Activated T-cell treated with anti-CD3 and anti-CD28 coated beads for 48 hours (primary cell): ENCODE results near the gene SLC29A2.

Source experiments
- DNase-seq: peaks from one replicate; pipeline ENCODE4 v3.0.0-alpha.2; 2020; ENCODE audit warnings: low read depth

The SLC29A2 gene

DNA sequence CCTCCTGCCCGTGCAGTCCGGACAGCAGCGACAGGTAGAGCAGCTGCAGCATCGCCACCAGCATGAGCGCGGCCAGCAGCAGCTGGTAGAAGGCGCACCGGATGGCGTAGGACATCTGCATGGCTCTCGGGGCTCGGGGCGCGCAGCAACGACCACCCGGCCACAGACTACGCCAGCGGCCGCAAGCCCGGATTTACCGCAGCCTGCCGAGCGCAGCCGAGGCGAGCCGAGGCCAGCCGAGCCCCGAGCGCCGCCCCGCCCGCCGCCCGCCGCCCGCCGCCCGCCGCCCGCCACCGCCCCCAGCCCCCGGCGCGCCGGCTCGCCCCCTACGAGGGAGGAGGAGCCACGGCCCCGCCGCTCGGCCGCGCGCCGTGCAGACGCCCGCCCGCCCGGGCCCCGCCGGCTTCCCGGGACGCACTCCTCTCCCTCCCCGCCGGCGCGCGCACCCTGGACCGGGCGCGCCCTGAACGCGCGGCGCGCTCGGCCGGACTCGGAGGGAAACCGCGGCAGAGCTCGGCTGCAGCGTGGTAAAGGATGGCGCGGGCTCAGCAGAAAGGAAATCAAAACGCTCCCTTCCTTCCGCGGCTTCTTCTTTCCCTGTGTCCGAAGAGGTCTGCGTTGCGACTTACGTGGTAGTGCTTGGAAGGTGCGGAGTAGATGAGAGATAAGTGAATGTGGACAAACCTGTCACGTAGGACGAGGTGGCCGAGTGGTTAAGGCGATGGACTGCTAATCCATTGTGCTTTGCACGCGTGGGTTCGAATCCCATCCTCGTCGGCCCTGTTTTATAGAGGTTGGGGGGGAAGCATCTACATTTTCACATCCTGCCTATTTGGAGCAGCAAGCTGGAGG, 23.9 kb downstream of the SLC29A2 start, which contains the start of gene B4GAT1:
B4GAT1 (minus strand) TSS at position 205 of the 852 bp plus-strand sequence; CDS start at position 121, 84 bp downstream.
- DNase-seq = peak; percentile 82

GRCh38 chr11:66346476-66347424, 24.8 kb downstream of the SLC29A2 start:
- no peak for DNase-seq

GRCh38 chr11:66345316-66345649, 26.3 kb downstream of the SLC29A2 start:
- no peak for DNase-seq

DNA sequence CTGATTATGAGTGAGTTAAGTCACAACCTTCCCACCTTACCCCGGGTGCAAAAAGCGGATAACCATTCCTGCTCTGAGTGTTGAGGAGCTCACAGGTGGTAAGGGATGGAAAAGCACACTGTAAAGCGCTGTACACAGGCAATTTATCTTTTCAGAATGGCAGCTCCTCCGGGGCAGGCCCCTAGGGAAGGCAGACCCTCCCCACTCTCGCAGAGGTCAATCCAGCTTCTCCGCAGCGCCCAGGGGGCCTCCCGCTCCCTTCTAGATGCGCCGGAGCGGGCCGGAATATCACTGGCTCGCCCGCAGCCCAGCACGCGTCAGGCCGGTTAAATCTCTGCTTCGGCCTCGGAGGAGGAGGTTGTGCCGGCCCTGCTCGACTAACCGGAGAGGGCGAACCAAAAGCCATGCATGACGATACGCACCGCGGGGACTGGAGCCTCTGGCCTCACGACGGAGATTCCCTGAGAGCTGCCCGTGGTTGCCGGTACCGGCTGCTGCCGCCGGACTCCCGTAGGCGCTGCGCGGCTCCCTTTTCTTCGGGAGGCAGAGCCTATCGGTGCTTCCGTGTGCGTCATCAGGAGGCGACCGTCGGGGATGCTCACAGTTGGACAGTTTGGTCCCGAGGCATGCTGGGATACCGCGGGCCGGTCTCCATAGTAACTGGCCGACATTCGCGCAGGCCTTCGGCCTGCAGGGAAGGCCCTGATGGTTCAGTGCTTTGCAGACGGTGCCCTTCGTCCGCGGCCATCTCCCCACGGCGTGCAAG, 26.8 kb downstream of the SLC29A2 start, which contains the start of gene BRMS1:
BRMS1 (minus strand) TSS at position 555 of the 766 bp plus-strand sequence. CDS start 2,870 bp downstream, outside the sequence.
- peak; percentile 93 for DNase-seq

DNA sequence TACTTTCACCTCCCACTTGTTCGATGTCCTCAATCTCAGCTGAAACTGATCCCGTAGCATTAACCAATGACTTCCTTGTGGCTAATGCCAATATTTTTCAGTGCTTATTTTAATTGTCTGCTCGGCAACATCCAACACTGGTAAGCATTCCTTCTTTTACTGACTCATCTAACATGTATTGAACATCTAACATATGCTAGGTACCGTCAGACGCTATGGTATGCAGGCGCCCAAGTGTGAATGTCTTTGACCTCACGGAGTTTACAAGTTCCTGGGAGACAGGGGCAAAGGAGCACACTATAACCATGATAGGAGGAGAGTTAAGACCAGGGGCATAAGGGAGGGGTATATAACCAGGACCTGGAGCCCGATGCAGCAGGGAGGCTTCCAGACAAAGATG, 28.4 kb downstream of the SLC29A2 start:
- no peak for DNase-seq

DNA sequence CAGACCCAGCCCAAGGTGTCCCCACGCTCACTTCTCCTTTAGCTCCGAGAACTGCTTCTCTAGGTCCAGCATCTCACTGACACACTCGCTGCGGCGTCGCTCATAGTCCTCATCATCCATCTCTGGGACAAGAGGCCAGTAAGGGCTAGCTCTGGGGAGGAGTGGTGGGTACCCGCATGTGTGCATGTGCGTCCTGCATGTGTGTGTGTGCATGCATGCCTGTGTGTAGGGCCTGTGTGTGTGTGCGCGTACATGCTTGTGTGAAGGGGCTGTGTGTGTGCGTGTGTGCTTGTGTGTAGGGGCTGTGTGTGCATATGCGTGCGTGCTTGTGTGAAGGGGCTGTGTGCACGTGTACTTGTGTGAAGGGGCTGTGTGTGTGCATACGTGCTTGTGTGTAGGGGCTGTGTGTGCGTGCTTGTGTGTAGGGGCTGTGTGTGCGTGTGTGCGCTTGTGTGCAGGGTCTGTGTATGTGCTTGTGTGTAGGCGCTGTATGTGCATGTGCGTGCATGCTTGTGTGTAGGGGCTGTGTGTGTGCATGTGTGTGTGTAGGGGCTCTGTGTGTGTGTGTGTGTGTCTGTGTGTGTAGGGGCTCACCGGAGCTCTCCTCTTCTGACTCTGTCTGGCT, 29.9 kb downstream of the SLC29A2 start:
- DNase-seq = no peak

DNA sequence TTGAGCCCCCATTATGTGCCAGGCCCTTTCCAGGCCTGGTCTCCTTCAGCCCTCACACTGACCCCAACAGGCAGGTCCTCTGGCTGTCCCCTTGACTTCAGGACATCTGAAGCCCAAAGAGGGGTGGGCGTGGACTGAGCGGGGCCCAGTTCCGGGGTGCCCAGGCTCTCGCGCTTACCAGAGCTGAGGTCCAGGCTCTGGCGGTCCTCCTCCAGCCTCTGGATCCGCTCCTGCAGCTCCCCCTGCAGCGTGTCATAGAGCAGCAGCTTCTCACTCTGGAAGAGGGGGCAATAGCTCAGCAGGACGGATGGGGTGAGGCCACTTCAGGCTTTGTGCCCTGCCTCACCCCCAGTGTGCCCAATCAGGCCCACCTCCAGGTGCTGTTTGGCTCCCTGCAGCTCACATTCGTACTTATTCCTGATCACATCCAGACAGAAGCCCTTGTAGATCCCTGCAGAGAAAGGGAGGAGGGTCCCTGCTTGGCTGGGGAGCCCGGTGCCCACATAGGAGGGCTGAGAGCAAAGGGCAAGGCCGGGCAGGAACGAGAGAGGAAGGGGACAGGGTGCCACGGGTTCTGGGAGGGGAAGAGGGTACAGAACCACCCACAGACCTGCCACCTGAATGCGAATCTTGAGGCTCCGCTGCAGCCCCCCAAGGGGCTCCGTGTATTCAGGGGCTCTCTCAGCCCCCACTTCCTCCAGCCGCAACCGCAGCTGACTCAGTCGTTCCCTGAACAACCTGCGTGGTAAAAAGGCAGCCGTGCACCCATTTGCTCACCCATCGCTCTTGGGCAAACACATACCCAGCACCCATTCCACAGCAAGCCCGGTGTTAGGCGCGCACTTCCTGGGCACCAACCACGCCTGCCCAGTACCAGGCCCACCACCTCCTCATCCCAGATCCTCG, 30.7 kb downstream of the SLC29A2 start:
- no peak for DNase-seq

DNA sequence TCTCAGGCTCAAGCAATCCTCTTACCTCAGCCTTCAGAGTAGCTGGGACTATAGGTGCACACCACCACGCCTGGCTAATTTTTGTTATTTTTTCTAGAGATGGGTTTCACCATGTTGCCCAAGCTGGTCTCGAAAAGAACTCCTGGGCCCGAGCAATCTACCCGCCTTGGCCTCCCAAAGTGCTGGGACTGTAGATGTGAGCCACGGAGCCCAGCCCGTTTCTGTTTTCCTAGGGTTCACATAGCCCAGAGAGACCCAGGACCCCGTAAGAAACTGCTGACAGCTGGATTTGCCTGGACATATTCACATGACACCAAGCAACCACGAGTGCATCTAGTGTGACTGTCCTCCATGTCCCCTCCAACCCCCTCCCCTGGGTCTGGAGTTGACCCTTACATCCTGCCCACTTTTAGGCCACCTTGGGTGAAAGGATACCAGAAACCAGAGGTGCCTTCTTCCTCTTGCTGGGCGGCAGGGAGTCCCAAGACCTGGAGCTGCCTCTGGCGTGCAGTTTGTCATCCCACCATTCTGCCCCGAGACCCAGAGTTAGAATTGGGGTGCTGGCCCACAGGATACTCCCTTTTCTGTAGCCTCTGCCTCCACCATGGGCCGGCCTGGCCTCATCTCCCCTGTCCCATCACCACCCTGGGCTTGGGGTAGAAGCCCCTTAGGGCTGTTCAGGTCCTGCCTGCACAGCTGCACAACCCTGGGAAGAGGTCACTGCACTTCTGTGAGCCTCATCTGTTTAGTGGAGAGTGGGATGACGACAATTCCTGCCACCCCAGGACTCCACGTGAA, 31.7 kb downstream of the SLC29A2 start:
- DNase-seq = no peak

DNA sequence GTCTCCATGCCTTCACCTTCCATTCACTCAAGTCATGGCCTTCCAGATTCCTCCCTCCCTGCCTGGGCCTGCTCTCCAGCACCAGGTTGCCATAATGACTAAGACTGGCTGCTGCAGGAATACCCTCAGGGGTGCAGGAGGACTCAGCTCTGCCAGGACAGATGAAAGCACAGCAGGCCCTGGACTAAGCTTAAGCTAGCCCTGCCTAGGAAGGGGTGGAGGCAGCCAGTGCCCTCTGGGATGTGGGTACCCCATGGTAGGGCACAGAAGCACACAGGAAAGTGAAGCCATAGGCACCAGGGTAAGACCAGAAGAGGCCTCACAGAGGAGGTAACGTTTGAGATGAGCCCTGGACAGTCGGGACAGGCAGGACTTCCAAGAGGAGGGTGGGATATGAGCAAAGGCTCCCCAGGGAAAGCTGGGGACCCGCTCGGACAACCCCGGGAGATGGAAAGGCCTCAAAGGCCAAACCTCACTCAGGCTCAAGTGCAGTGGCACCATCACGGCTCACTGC, 32.3 kb downstream of the SLC29A2 start:
- DNase-seq = no peak

- no peak for DNase-seq
These were observed 33.0 kb downstream of the SLC29A2 start for GRCh38 chr11:66338276-66339161.

DNA sequence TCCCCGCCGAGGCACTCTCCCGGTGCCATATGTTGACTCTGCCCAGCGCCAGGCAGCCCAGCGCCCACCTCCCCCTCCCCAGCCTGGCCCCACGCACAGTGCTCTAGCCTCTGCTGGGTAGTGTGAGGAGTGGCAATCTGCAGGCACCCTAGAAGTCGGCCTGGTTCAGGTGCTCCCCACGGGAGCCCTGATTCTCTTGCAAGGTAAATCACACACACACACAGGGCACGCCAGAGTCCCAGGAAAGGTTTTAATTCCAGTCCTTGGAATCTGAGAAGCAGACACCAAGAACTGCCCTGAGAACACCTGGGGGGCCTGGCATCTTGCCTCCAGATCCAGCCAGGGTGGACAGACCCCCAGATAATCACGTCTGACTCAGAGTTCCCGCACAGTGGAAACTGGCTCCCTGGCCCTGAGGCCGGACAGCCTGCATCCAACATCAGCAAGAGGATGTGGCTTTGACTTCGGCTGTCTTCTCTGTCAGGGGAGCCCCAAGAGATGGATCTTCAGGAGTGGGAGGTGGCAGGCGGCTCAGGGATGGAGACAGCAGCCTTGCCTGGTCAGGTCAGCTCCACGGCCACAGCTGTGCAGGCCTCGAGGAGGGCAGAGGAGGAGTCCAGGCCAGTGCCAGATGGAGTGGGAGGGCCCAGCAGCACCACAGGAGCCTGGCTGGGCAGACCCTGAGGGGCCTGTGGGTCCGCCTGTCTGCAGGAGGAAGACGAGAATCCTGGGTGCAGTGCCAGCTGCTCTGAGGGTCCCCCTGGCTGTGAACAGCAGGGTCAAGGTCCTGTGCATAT, 34.3 kb downstream of the SLC29A2 start:
- DNase-seq = no peak

DNA sequence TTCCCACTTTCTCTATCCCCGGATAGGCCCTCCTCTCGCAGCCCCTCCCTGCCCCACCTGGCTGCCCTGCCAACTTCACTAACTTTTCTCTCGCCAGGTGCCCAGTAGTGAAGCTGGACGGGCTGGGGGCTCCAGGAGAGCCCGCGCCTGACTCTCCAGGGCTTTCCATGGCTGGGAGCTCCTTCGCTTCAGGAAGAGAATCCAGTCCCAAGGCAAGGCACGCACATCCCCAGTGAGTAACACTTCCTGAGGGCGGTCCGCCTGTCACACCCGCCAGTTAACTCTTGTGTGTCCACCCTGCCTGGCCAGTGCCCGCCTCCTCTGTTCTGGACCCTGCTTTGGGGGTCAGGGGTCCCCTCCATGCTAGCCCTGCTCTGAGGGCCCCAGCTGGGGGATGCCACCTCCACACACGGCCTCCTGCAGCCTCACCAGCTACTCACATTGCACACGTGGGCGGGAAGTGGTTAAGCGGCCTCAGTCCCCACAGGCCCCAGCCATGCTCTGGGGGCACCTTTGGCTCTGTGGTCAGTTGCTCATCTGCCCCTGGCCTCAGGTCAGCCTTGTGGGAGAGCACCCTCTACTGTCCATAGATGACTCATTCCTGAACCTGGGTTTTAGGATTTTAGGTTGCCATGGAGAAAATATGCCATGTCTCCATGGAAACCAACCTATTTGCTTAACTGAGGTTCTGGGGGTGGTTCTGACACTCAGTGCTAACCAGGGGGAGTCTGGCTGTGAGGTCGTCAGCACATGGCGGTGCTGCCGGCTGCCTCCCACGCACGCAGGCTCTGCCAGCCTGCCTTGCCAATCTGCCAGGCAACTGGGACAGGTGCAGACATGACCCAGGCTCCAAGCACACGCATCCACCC, 35.1 kb downstream of the SLC29A2 start, which contains the start of gene RIN1:
RIN1 (minus strand) TSS at position 201 of the 869 bp plus-strand sequence; CDS start at position 169, 32 bp downstream.
- peak; percentile 71 for DNase-seq

GRCh38 chr11:66335531-66336233, 35.9 kb downstream of the SLC29A2 start:
- no peak for DNase-seq

DNA sequence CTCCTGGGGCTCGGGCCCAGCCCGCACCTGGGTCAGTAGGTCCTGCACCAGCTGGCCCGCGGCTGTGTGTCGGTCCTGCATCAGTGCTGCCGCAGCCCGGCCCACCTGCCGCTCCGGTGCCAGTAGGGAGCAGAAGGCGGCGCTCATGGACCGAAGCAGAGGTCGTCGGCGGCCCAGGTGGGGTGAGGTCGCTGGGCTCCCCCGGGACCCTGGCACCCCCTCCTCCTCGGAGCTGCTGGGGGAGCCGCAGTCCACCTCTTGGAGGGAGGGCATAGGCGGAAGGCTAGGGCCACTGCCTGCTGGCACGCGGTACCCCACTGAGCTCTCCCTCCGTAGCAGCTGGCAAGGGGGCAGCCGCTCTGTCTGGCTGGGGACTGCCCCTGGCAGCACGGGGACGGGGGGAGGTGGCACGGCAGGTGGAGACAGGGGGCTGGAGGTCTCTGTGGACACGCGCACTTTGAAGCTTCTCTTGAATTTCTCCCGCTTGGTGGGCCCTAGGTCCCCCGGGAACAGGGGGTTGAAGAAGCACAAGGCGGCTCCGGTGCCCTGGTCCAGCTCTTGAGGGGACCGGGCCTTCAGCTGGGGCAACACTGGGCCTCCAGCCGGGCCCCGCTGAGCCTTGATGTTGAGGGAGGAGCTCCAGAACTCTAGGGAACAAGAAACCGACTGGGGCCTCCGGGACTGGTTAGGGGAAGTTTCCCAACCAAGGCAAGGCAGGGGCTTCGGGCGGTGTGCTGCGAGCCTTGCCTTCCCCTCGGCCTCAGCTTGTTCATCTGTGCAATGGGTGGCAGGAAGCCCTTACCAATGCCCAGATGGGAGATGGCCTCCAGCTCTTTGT, 36.7 kb downstream of the SLC29A2 start:
- no peak for DNase-seq
